ENCODE measurements around the gene ARHGAP45. TPM values are rescaled to one million over a fixed set of nuclear protein-coding genes. Genes with fewer than 3 reads are reported as not detected.

ARHGAP45 gene
- total and polyA plus RNA-seq, 2 of the 8 experiments (the other 6 are each of a cell fraction or from before 2014, with no cell fraction given) = 31.4 to 41.8 TPM

DNA sequence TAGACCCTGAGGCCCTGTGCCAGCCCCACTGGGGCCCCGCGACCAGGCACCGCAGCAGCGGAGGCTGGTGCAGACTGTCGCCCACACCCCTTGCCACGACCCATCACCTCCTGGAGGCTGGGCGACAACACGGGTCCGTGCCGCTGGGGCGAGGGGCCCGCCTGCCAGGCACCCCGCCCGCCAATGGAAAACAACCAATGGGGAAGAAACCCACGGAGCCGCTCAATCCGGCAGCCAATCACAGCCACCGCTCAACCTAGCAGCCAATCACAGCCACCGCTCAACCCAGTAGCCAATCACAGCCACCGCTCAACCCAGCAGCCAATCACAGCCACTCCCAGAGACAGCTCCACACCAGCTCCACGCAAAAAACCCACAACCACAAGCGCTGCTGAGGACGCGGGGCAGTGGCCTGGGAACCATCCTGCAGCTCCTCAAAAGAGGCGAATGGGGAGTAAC, 66.5 kb downstream of the ARHGAP45 start:
- no peak overlapping the region for H3K27ac ChIP-seq (ENCODE audit: low read depth, low read length)
- H2BK20ac ChIP-seq (ENCODE audit: low read length) = no peak overlapping the region
- H2BK5ac ChIP-seq (ENCODE audit: low read depth, low read length) = peak overlapping the region; percentile 52; the same call in 1 of the 2 replicates
- no peak overlapping the region for H3K56ac ChIP-seq (replicated peaks; ENCODE audit: insufficient read length, low read depth, low read length)
- no peak for FAIRE-seq
- peak in 1 of 2 experiments; percentile 80 for DNase-seq (ENCODE audit: low read depth in 1 of 2, low spot score in 2 of 2)
- POLR2A ChIA-PET (ENCODE audit: partially characterized antibody) = interaction anchor here (0.7 to 1.1 kb wide), 6 partner anchors 14 to 83 kb away, joined by 3 to 5 read pairs (median 3); no protein-coding TSS in a partner anchor
- H3K23ac ChIP-seq (ENCODE audit: insufficient read length) = no peak overlapping the region
- no peaks in the 10 kb centered on the region; a peak in 1 of 4 replicates for H3K79me2 ChIP-seq (ENCODE audit: control insufficient read depth in 1 of 2, insufficient read depth in 2 of 2, low read length in 2 of 2)
- no peak overlapping the region for H2AK5ac ChIP-seq (ENCODE audit: low read depth, low read length)
- peaks cover 4 to 11% of the 10 kb centered on the region in 2 experiments for H4K20me1 ChIP-seq (replicated peaks in 1 of 2; ENCODE audit: control insufficient read depth in 1 of 2, insufficient read depth in 2 of 2, low read length in 2 of 2)
- H2BK12ac ChIP-seq (ENCODE audit: low read depth, low read length) = no peak overlapping the region
- H2BK15ac ChIP-seq (ENCODE audit: low read length) = no peak overlapping the region; the same call in 1 of the 2 replicates
- H3K27me3 ChIP-seq (replicated peaks in 1 of 4; ENCODE audit: control insufficient read depth in 3 of 4, extremely low read depth in 1 of 4, insufficient read depth in 3 of 4, low read length in 3 of 4) = no peaks in the 10 kb centered on the region
- no peak overlapping the region for H4K5ac ChIP-seq (ENCODE audit: insufficient read length, low read depth, low read length)
- H3K9ac ChIP-seq (replicated peaks in 1 of 4; ENCODE audit: extremely low read depth in 1 of 4, low read depth in 3 of 4, low read length in 3 of 4) = no peak overlapping the region
- peaks cover 0 to 16% (median 7%) of the 10 kb centered on the region in 4 experiments; a peak in 6 of 7 replicates for H3K4me1 ChIP-seq (replicated peaks in 1 of 4; ENCODE audit: control insufficient read depth in 3 of 4, insufficient read depth in 4 of 4, low read length in 3 of 4)
- peaks cover 14% of the 10 kb centered on the region for H3K79me1 ChIP-seq (ENCODE audit: low read depth, low read length)
- H3K14ac ChIP-seq (ENCODE audit: insufficient read length) = no peak overlapping the region
- H4K8ac ChIP-seq (ENCODE audit: extremely low read depth, insufficient read depth, low read length) = peak overlapping the region; percentile 79; the same call in 1 of the 2 replicates
- no peak overlapping the region for H3K4me3 ChIP-seq (ENCODE audit: extremely low read depth in 1 of 4, insufficient read depth in 2 of 4, low read depth in 3 of 4, low read length in 4 of 4)
- no peak overlapping the region; the same call in 1 of the 2 replicates for H3K18ac ChIP-seq (ENCODE audit: extremely low read depth, low read length)
- CTCF ChIA-PET (ENCODE audit: partially characterized antibody) = interaction anchor here (0.7 to 2.3 kb wide), 10 partner anchors 10 to 90 kb away, joined by 3 to 13 read pairs (median 4); no protein-coding TSS in a partner anchor
- 87% methylated on average over 25 of the region's 25 CpGs; no CpG with 5 or more reads in 1 of the 2 experiments for WGBS, 2 experiments (ENCODE audit: extremely low coverage in 1 of 2, insufficient coverage in 1 of 2, insufficient read length in 1 of 2, insufficient replicate concordance in 2 of 2, low coverage in 1 of 2, low lambda C conversion rate in 2 of 2, missing lambda C conversion rate in 1 of 2)
- no peaks in the 10 kb centered on the region for H3K9me3 ChIP-seq (ENCODE audit: insufficient read depth in 2 of 2, low read depth in 1 of 2, low read length in 1 of 2)
- H2AFZ ChIP-seq (ENCODE audit: low read length) = no peak overlapping the region
- peaks cover 4% of the 10 kb centered on the region; the same call in 1 of the 2 replicates for H3K23me2 ChIP-seq (ENCODE audit: low read depth, low read length)
- H2BK120ac ChIP-seq (replicated peaks; ENCODE audit: low read depth, low read length) = no peak overlapping the region
- H4K91ac ChIP-seq (replicated peaks; ENCODE audit: insufficient read length, low read length) = peak overlapping the region; percentile 5
- H3K36me3 ChIP-seq (ENCODE audit: control insufficient read depth in 2 of 4, insufficient read depth in 4 of 4, low read length in 3 of 4) = no peaks in the 10 kb centered on the region
- no peak overlapping the region for H3K4me2 ChIP-seq (ENCODE audit: insufficient read depth in 1 of 2, low read depth in 2 of 2, low read length in 2 of 2)
- no peak overlapping the region for H3K4ac ChIP-seq (replicated peaks; ENCODE audit: insufficient read length, low read depth, low read length)
- TF ChIP-seq CTBP2 (IDR thresholded peaks at IDR 0.05; ENCODE audit: borderline replicate concordance, insufficient read depth, insufficient read length, low read length) (no peak), SP1 (IDR thresholded peaks at IDR 0.05; ENCODE audit: low read depth, low read length) (peak; percentile 97)
- TF ChIP-seq, protein P1, sequence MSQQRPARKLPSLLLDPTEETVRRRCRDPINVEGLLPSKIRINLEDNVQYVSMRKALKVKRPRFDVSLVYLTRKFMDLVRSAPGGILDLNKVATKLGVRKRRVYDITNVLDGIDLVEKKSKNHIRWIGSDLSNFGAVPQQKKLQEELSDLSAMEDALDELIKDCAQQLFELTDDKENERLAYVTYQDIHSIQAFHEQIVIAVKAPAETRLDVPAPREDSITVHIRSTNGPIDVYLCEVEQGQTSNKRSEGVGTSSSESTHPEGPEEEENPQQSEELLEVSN (IDR thresholded peaks at IDR 0.05) = peak; percentile 62
